Vagina (tissue), 2 donors: ENCODE results near the gene ITGAX.

Source experiments
- CTCF ChIP-seq, 3 experiments: fragments of 450-650 bp in 2 of 3; fragments of 200-600 bp in 1 of 3; sonication (generic) in 1 of 3; IDR thresholded peaks; one replicate each; pipeline ENCODE4 v1.5.1; 2017 to 2019; ENCODE audit warnings: antibody characterized with exemption in 3 of 3, mild to moderate bottlenecking in 2 of 3, moderate library complexity in 2 of 3
- POLR2A ChIP-seq, 2 donors: fragments of 450-650 bp; IDR thresholded peaks; one replicate each; pipeline ENCODE4 v1.6.1; 2017; ENCODE audit warnings: antibody characterized with exemption in 2 of 2, mild to moderate bottlenecking in 2 of 2, moderate library complexity in 2 of 2
- POLR2AphosphoS5 ChIP-seq, 2 donors: sonication (generic); formaldehyde crosslinking; IDR thresholded peaks; one replicate each; pipeline ENCODE4 v1.9.0; 2017; ENCODE audit warnings: antibody characterized with exemption in 2 of 2, mild to moderate bottlenecking in 2 of 2, low read depth in 1 of 2; ENCODE audit not compliant: insufficient read depth in 1 of 2

- no peak for TF ChIP-seq CTCF (IDR thresholded peaks at IDR 0.05)
- no peak for TF ChIP-seq POLR2AphosphoS5 (IDR thresholded peaks at IDR 0.05; ENCODE audit: insufficient read depth in 1 of 2, low read depth in 1 of 2)
- no peak for TF ChIP-seq POLR2A (IDR thresholded peaks at IDR 0.05)
Observed at GRCh38 chr16:31397096-31397660, 42.2 kb downstream of the ITGAX start.
